Fibroblast of skin of left biceps (primary cell): Measurements from ENCODE around the gene EHD1.

ENCODE experiments used
- DNase-seq, 2 experiments: peaks; one replicate each; pipeline ENCODE4 v3.0.0-alpha.2; 2013; ENCODE audit warnings: low read depth in 2 of 2

The EHD1 gene

GRCh38 chr11:64909653-64910343, 31.4 kb upstream of the EHD1 start:
- no peak for DNase-seq

- no peak for DNase-seq
Measured at GRCh38 chr11:64908766-64909165, 30.3 kb upstream of the EHD1 start.

- DNase-seq, result no peak
Measured at GRCh38 chr11:64906314-64906635, 27.9 kb upstream of the EHD1 start.

- DNase-seq, result no peak
Measured at GRCh38 chr11:64905516-64906313, 27.3 kb upstream of the EHD1 start.

GRCh38 chr11:64903291-64903833, 24.9 kb upstream of the EHD1 start:
- no peak for DNase-seq

GRCh38 chr11:64902102-64902900, 23.9 kb upstream of the EHD1 start:
- no peak for DNase-seq

GRCh38 chr11:64900774-64901173, 22.4 kb upstream of the EHD1 start:
- no peak for DNase-seq

- no peak for DNase-seq
Measured at GRCh38 chr11:64900263-64900678, 21.9 kb upstream of the EHD1 start.

- DNase-seq, result no peak
Measured at GRCh38 chr11:64898541-64898940, 20.1 kb upstream of the EHD1 start.

- DNase-seq, result no peak
Measured at GRCh38 chr11:64898076-64898445, 19.6 kb upstream of the EHD1 start.

- no peak for DNase-seq
Measured at GRCh38 chr11:64897381-64898075, 19.1 kb upstream of the EHD1 start.

GRCh38 chr11:64896448-64897022, 18.1 kb upstream of the EHD1 start:
- no peak for DNase-seq

- DNase-seq, result no peak
Measured at GRCh38 chr11:64894812-64895452, 16.5 kb upstream of the EHD1 start.

- DNase-seq, result no peak
Measured at GRCh38 chr11:64894070-64894811, 15.8 kb upstream of the EHD1 start.

GRCh38 chr11:64893194-64894069, 15.0 kb upstream of the EHD1 start:
- DNase-seq, result no peak

- DNase-seq, result no peak
Measured at GRCh38 chr11:64892838-64893193, 14.4 kb upstream of the EHD1 start.

- no peak for DNase-seq
Measured at GRCh38 chr11:64892411-64892831, 14.0 kb upstream of the EHD1 start.

- no peak for DNase-seq
Measured at GRCh38 chr11:64891880-64892279, 13.5 kb upstream of the EHD1 start.

- DNase-seq, result no peak
Measured at GRCh38 chr11:64891215-64891848, 12.9 kb upstream of the EHD1 start.
